ENCODE measurements around the gene RAMP1.

The RAMP1 gene

DNA sequence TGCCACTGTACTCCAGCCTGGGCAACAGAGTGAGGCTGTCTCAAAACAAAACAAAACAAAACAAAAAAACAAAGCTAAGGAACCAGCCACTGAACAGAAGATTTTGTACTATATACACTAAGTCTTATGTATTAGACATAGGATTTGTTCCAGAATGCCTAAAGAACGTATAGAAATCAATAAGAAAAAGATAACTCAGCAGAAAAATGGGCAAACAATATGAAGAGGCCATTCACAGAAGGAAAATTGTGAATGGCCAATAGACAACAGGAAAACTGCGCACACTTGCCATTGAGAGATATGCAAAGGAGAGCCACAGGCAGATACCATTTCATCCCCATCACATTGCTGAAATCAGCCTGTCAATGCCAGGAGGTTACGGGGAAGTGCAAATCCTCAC is 92.5 kb downstream of the RAMP1 start:
- no peak for DNase-seq (ENCODE audit: low spot score)

DNA sequence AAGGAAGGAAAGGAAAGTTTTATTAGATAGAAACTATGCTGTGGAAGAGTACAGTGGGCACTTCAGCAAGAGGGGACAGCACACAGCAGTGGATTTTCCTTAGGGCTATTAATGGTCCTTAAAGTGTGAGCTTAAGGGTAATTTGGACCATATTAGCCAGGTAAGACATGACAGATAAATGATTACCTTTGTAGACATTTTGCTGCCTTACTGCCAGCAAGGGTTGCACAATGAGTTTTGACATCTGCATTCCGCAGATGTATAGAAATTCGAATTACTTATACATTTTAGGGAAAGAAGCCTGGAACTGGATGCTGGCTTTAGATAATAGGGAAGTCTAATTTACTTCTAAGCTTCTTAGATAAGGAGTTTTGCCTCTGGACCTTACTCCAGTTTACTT is 93.4 kb downstream of the RAMP1 start:
- DNase-seq (ENCODE audit: low spot score), result no peak

DNA sequence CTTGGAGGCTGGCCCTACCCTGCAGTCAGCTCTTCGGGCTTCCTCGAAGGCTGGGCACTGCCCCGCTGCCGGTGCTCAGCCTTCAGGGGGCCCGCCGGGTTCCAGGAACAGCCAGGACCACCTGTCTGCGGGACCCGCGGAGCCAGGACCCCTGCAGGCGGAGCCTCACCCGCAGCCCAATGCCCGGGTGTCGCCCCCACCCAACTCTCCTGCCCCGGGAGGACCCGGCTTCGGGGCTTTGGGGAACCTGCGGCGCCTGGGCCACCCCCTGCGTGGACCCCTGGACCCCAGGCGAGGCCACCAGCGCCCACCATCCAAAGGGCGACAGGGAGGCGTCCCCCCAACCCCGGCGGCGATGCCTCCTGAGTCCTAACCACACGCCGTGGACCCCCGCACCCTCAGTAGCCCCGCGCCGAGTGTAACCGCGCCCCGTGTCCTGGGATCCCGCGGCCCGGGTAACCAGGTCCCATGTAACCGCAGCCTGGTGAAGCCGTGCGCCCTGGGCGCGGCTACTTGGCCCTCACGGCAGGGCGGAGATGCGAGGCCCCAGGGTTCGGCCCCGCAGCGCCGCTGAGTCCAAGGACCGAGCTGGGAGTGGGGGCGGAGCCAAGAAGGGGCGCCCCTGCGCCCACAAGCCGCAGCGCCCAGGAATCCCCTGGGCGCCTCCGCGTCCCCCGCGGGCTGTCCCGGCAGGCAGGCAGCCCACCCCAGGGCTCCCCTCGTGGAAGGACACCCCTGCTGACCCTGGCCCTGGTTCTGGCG is 96.4 kb downstream of the RAMP1 start:
- DNase-seq (ENCODE audit: low spot score), result no peak

DNA sequence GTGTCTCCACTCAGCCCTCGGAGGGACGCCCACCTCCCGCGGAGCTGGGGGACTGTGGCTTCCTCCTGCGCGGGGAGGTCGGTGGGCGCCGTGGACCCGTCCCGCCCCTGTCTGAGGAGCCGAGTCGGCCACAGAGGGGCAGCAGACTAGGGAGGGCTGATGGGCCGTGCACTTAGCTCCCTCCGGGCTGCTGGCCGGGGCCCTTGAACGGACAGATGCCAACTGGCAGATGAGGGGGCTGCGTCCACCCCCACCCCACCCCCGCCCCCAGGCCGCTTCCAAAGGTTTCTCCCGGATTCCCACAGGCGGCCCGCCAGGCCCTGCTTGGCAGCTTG is 96.9 kb downstream of the RAMP1 start:
- DNase-seq (ENCODE audit: low spot score), result no peak

DNA sequence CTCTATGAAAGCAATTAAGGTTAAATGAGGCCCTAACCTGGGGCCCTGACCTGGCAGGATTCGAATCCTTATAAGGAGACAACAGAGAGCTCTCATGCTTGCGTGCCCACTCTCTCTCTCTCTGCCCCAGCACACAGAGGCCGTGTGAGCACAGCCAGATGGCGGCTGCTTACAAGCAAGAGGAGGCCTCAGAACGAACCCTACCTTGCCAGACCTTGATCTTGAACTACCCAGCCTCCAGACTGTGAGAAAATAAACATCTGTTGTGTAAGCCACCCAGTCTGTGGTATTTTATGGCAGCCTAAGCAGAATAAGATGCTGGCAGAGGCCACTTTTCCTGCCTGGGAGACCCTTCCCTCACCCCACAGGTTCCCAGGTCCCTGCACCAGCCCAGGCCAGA is 102.2 kb downstream of the RAMP1 start:
- DNase-seq (ENCODE audit: low spot score), result no peak
